Kidney epithelial cell (primary cell): ENCODE measurements around the gene THBS3. TPM values are rescaled to one million over a fixed set of nuclear protein-coding genes. Genes with fewer than 3 reads are reported as not detected.

Experiments used
- DNase-seq: peaks from one replicate; pipeline ENCODE4 v3.0.0-alpha.2; 2010; ENCODE audit warnings: low read depth
- H3K27me3 ChIP-seq: 2 replicates; pipeline ENCODE4 v1.6.0; 2011; ENCODE audit warnings: low read length; ENCODE audit not compliant: control insufficient read depth, insufficient read depth
- H3K36me3 ChIP-seq: 2 replicates; pipeline ENCODE4 v1.5.1; 2011; ENCODE audit warnings: low read length; ENCODE audit not compliant: control insufficient read depth, insufficient read depth
- H3K4me3 ChIP-seq: 2 replicates; pipeline ENCODE4 v1.5.1; 2011; ENCODE audit warnings: low read depth, mild to moderate bottlenecking, control low read depth, low read length
- CTCF ChIP-seq: IDR thresholded peaks from 2 replicates; pipeline ENCODE4 v1.5.1; 2011; ENCODE audit warnings: mild to moderate bottlenecking, moderate library complexity, low read length, control low read depth, inconsistent platforms; ENCODE audit not compliant: insufficient read depth, poor library complexity, severe bottlenecking
- total RNA-seq: library from RNA; depleted of rRNA; stranded (reverse); fragments of >200 nt; gene quantifications from 2 replicates; pipeline ENCODE4 v1.2.3, GENCODE V29; 2015

Gene THBS3
- total RNA-seq, 1 donor from 2014 or later, result 51.5 TPM

GRCh38 chr1:155182052-155182550 is 25.6 kb downstream of the THBS3 start:
- TF ChIP-seq CTCF, result no peak
- no peaks in the 10 kb centered on the region for H3K27me3 ChIP-seq
- peaks cover 10% of the 10 kb centered on the region for H3K36me3 ChIP-seq
- no peak for DNase-seq
- H3K4me3 ChIP-seq, result no peak overlapping the region

- DNase-seq, result no peak
- peaks cover 11% of the 10 kb centered on the region for H3K36me3 ChIP-seq
- H3K27me3 ChIP-seq, result no peaks in the 10 kb centered on the region
- no peak for TF ChIP-seq CTCF
- H3K4me3 ChIP-seq, result no peak overlapping the region
Observed at GRCh38 chr1:155181371-155182051, 26.2 kb downstream of the THBS3 start.

- Histone ChIP-seq H3K4me3 (no peak overlapping the region), H3K36me3 (peaks cover 11% of the 10 kb centered on the region), H3K27me3 (no peaks in the 10 kb centered on the region)
- DNase-seq, result no peak
- no peak for TF ChIP-seq CTCF
Observed at GRCh38 chr1:155179112-155180031, 28.3 kb downstream of the THBS3 start.

- no peak for TF ChIP-seq CTCF
- no peak for DNase-seq
- Histone ChIP-seq H3K36me3 (peaks cover 10% of the 10 kb centered on the region), H3K4me3 (no peak overlapping the region), H3K27me3 (no peaks in the 10 kb centered on the region)
Observed at GRCh38 chr1:155178441-155179111, 29.1 kb downstream of the THBS3 start.

- H3K4me3 ChIP-seq, result no peak overlapping the region
- H3K36me3 ChIP-seq, result peaks cover 10% of the 10 kb centered on the region
- no peak for TF ChIP-seq CTCF
- no peaks in the 10 kb centered on the region for H3K27me3 ChIP-seq
- no peak for DNase-seq
Observed at GRCh38 chr1:155177918-155178281, 29.8 kb downstream of the THBS3 start.
